Measurements from ENCODE around the gene SUCLA2.
A peak's percentile ranks its signal among the peaks of the same experiment; 100 is the strongest.
"Not testable (repeated sequence)": the region's sequence is repeated elsewhere in the genome, so short reads cannot be mapped to it uniquely, and the experiment has no call there.

The SUCLA2 gene

DNA sequence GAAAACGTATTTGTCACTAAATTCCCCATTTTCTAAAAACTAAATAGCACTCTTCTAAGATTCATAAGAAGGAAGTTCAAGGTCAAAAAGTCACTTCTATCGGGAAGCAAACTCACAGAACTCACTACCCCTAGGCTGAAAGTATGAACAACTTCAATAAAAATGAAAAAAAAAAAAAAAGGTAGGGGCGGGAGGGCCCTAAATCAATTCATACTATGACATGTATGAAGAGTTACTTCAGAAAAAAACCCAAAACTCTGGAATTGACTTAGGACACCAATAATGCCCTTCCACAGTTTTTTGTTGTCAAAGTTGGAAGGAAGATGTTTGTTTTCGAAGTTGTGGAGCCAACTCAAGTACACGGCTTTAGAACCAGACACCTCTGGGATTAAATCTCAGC lies 1.1 kb downstream of the SUCLA2 start:
- DNase-seq (ENCODE audit: low read depth, low spot score): no peak
- H3K27ac ChIP-seq: peak overlapping the region; percentile 92

DNA sequence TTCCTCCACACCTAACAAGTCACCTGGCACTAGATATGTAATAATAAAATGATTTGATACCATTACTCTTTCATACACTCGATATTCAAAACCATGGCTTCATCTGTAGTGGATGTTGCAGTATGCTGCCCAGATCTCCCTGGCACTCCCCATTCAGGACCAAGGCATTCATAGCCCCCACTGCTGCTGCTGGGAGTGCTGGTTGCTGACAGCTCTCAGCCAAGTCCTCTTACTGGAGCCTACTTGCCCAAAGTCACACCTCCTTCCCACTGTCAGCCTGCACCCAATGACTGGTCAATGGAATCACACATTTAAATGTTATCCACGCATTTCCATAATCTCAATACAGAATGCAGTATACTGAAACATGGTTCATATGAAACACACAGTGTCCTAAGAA lies 3.7 kb downstream of the SUCLA2 start:
- no peak overlapping the region for H3K27ac ChIP-seq
- no peak for DNase-seq (ENCODE audit: low read depth, low spot score)

DNA sequence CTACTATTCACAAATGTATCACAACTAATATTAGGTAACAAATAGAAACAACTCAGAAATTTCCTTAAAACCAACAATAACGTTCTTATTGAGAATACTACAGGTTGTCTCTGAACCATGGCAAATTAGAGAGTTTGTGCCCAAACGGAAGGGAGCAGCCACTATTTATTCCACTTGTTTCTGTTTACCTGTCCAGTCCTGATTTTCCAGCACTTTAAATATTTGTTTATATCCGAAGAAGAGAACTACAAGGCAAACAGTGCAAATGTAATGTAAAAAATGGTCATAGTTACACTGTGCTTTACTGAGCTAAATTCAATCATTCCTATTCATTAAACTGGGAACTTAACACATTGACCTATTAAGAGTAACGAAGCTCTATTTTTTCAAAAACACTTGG lies 9.2 kb downstream of the SUCLA2 start:
- DNase-seq (ENCODE audit: low read depth, low spot score): no peak
- H3K27ac ChIP-seq: no peak overlapping the region

DNA sequence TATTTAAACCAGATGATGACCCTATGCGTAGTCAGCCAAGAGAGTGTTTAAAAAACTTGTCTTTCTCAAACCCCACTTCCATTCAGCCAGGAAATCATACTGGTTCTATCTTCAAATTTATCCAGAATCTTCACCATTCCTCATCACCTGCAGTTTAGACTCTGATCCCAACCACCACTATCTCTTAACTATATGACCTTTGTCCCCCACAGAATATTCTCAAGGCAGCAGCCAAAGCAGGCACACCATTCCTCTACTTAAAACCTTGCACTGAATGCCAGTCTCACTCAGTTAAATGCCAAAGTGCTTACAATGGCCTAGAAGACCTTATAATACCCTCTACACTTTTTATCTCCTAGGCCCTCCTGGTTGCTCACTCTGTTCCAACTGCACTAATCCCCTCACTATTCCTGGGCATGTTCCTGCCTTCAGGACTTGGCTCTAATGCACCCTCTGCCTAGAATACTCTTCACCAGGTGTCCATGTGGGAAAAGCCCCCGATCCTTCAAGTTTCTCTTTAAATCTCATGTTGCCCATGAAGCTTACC lies 10.1 kb downstream of the SUCLA2 start:
- H3K27ac ChIP-seq: no peak overlapping the region
- no peak for DNase-seq (ENCODE audit: low read depth, low spot score)

DNA sequence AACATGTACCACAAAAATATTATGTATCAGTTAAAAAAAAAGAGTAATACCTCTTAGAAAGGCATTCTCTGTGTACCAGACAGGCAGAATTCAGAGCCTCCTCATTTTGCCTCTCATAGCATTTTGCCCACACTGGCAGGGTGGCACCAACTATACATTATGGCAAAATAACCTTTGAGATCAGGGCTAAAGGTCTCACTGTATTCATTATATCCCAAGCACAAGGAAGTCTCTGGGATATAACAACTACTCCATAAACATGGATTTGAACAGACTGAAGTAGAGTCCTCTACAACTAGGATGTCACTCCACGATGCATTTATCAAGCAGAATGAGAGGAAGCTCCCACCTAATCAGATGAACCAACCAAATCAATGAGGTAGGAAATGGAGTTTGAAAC lies 10.6 kb downstream of the SUCLA2 start:
- no peak overlapping the region for H3K27ac ChIP-seq
- no peak for DNase-seq (ENCODE audit: low read depth, low spot score)

DNA sequence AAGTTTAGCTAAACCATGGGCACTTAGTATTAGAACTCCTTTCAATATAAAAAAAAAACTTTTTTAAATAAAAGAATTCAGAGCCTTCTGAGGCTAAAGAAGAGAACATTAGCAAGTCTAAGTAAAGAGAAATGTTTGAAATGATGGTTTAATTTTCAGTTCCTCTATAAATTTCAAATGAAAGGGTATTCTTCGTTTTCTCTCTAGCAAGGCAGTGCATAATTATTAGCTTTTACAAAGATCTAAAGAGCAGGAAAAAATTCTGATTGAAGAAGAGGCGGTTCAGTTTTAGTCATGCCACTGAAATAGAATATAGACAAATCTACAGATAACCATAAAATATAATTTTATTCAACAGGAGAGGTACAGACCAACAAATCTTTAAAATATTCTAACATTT lies 18.0 kb downstream of the SUCLA2 start:
- DNase-seq (ENCODE audit: low read depth, low spot score): no peak
- no peak overlapping the region for H3K27ac ChIP-seq

DNA sequence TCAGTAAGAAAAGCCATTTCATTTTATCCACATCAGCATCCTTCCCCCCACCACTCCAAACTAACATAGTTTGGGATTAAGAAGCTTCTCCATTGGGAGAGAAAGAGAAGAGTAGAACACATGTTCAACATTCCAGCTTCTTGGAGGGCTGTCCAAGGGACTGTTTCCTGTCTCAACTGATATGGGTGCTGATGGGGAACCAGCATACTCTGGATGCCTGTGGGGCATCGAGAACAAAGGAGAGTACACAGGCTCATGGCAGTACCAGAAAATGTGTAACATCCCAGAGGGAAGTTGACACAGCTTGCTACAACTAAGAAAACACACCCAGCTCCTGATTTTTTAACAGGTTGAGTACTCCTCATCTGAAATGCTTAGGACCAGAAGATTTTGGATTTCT lies 24.7 kb downstream of the SUCLA2 start:
- DNase-seq (ENCODE audit: low read depth, low spot score): no peak
- no peak overlapping the region for H3K27ac ChIP-seq

DNA sequence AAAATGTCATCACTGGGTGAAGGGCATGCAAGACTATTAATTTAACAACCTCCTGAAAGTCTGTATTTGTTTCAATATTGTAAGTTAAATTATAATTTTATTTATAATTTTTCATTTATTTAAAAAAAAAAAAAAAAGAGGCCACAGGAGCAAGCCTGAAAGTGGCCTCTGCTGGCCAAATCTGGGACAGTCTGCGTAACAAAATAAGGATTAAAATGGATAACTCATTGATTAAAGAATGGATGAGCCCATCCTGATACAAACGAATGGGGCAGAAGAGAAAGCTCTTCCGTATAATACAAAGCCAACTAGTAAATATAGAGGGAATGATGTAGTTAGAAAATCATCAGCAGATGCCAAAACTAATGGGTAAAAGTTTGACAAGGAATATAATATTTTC lies 36.2 kb downstream of the SUCLA2 start:
- no peak overlapping the region for H3K27ac ChIP-seq
- DNase-seq (ENCODE audit: low read depth, low spot score): no peak

DNA sequence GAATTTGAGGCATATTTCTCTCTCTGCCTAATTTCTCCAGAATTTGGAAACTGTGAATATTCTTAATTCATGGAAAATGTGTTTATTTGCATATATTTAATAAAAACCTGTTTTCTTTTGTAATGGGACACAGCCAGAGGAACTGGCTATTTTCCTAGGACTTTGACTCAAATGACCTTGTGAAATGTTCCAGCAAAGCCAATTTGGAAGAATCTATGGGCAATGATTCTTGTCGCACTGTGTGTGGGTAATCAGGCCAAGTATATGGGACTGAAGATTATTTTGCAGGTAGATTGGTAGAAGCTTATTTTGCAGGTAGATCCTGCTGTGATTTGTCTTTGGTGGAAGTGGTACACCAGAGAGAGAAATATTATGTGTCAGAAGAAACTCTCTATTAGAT lies 38.8 kb downstream of the SUCLA2 start:
- H3K27ac ChIP-seq: no peak overlapping the region
- no peak for DNase-seq (ENCODE audit: low read depth, low spot score)

DNA sequence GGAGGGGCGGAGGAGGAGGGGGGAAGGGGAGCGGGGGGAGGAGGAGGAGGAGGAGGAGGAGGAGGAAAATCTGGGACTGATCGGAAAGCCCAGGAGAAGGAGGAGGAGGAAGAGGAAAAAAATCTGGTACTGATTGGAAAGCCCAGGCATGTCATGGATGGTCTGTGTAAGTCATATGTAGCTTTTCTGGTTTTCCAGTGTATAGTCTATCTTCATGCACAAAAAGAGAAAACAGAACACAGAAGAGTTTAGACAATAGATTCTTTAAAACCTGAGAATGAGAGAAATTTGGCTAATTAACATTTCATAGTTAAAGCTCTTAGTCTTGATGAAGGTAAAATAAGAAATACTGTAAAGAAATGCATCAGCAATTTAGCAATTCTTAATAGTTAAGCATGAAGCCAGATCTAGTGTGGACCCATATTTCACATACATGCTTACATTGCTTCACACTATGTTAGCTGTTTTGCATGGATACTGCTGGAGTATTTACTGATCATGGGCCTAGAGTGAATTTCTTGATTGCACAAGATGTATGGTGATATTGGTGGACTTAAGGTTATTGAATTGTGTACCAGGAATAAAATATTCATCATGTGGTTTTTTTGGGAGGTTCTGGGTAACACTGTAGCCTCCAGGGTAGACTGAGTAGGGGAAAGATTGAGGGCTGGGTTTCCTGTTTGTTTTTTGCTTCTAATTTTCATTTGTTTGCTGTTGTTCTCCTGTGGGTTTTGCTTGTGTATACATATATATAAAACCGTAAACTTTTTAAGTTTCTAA lies 41.4 kb downstream of the SUCLA2 start:
- DNase-seq (ENCODE audit: low read depth, low spot score): no peak
- H3K27ac ChIP-seq: no peak overlapping the region

DNA sequence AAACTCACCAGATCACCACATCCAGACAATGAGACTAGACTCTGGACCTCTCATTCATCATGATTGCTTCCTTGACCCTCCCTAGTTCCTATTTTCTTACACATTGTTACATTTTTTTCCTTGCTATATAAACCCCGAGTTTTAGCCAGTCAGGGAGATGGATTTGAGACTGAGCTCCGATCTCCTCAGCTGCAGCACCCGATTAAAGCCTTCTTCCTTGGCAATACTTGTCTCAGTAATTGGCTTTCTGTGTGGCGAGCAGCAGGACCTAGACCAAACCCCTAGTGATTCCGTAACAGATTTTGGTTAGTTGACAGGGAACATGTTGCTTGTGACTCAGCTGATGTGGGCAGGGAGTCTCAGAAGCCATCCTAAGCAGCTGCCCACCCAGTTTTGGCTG lies 44.0 kb downstream of the SUCLA2 start:
- no peak for DNase-seq (ENCODE audit: low read depth, low spot score)

DNA sequence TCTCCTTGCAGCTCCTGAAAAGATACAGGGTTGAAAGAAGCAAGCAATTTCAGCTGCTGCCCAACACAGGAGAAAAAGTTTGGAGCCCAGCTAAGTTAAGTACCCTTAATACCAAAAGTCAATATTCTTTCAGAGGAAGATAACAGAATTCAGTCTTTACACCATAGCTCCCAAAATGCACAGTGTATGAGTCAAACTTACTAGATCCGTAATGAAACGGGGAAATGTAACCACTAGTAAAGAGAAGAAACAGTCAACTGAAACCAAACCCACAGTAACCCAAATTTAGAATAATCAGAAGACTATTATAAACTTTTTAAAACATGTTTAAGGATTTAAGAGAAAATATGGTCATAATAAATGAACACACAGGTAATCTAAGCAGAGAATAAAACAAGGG lies 45.2 kb downstream of the SUCLA2 start:
- H3K27ac ChIP-seq: no peak overlapping the region
- no peak for DNase-seq (ENCODE audit: low read depth, low spot score)

More for the DNA sequence above, 44.0 kb downstream of the SUCLA2 start:
- H3K27ac ChIP-seq: no peak overlapping the region

DNA sequence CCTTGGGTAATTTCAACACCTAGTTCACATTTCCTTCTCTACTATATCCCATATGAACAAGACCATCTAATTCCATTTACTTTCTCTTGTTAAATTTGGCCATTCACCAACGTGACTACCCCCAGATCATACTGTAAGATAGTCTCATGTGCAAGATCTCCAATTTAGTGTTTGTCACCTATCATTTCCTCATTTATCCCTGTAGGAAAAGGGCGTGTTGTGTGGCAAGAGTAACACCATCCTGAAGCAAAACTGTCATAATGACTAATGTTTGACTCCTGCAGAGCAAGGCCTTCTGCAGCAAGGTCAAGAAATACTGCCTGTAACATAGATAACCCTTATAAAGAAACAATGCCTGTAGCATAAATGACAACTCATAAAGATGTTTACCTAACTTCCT lies 51.3 kb downstream of the SUCLA2 start:
- no peak for DNase-seq (ENCODE audit: low read depth, low spot score)
- H3K27ac ChIP-seq: no peak overlapping the region

DNA sequence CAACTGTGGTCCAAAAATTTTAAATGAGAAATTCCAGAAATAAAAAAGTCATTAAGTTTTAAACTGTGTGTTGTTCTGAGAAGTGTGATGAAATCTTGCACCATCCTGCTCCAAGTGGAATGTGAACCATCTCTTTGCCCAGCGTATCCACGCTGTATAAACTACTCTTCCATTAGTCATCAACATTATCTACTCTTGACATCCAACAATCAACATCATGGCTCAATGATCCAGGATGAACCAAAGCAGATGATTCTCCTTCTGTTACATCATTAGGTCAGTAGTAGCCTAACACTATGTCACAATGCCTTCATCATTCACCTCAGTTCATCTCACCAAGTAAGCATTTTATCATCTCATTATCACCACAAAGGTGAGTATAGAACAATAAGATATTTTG lies 55.3 kb downstream of the SUCLA2 start:
- H3K27ac ChIP-seq: peak overlapping the region; percentile 52

DNA sequence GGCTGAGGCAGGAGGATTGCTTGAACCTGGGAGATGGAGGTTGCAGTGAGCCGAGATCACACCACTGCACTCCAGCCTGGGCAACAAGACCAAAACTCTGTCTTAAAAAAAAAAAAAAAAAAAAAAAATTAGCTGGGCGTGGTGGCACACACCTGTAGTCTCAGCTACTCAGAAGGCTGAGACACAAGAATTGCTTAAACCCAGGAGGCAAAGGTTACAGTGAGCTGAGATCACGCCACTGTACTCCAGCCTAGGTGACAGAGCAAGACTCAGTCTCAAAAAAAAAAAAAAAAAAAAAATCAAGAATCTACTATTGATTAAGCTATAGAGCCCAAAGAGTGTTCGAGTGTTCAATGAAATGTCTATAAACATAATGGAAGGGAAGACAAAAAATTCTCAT lies 55.9 kb downstream of the SUCLA2 start:
- peak overlapping the region; percentile 52 for H3K27ac ChIP-seq
- not testable (repeated sequence) for DNase-seq (ENCODE audit: low read depth, low spot score)

More for the DNA sequence above, 55.3 kb downstream of the SUCLA2 start:
- no peak for DNase-seq (ENCODE audit: low read depth, low spot score)

DNA sequence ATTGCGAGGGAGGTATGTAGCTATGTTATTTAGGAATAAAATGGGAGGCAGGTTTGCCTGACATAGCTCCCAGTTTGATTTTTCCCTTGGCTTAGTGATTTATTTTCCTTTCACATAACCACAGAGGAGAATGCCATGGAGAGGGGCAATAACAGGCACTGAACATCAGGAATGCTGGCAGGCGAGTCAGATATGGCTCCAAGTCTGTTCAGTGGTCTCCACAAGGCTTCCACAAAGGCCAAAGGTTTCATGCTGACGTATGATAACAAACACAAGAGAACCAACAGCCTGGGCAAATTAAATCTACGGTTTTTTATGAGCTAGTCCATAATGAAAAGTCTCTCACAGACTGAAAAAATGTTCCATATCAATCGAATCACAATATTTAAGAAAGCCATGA lies 66.7 kb downstream of the SUCLA2 start:
- no peak overlapping the region for H3K27ac ChIP-seq

DNA sequence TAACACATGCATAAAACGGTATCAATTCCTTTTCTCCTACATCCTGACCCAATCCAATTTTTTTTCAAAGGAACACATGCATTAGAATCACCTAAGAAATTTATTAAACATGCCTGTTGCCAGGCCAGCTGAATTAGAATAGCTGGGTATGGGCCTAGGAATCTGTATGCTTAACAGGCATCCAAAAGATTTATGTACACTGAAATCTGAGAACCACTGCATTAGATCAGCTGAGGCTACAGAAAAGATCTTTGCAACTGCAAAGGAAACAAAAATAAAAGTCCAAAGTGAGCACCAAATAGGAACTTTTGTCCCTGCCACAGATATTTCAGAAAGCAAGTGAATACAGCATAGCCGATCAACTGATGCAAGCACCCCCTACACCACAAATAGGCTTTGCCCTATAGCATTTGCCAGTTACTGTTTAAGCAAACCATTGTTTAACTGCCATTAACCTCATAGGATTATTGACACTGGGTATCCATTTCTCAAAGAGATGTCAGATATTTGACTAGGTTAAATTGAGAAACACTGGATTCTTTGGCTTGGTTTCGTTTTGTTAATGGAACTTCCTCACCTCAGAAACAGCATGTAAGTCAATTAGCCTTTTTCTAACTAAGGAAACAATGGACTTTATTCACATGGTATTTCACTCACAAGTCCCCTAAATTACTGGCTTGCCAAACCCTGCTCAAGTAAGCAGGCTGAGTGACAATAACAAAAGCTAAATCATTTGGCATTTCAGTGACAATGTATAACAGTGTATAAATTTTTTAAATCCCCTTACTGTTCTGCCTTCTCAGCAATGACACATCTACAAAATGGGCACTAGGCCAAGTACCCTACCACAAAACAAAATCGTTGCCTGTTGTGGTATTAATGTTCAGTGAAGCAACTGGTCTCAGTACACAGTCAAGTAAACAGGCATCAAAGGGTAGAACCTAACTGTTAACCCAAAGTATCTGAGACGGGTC lies 67.8 kb downstream of the SUCLA2 start:
- H3K27ac ChIP-seq: no peak overlapping the region
- no peak for DNase-seq (ENCODE audit: low read depth, low spot score)

More for the DNA sequence above, 66.7 kb downstream of the SUCLA2 start:
- no peak for DNase-seq (ENCODE audit: low read depth, low spot score)

DNA sequence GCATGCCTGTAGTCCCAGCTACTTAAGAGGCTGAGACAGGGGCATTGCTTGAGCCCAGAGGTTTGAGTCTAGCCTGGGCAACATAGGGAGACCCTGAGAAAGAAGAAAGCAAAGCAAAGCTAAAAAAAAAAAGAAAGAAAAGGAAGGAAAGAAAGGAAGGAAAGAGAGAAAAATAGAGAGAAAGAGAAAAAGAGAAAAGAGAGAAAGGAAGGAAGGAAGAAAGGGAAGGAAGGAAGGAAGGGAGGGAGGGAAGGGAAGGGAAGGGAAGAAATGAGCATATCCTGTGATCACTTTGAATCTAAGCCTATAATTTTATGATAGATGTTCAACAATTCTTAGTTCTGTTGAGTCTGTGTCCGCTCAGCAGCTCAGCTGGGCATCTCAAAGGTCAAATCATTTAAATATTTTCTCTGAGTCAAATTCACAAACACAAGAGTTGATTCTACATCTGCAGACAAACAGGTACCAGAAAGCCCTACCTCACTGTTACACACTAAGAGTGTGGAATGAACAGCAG lies 70.4 kb downstream of the SUCLA2 start:
- H3K27ac ChIP-seq: no peak overlapping the region
- DNase-seq (ENCODE audit: low read depth, low spot score): no peak

DNA sequence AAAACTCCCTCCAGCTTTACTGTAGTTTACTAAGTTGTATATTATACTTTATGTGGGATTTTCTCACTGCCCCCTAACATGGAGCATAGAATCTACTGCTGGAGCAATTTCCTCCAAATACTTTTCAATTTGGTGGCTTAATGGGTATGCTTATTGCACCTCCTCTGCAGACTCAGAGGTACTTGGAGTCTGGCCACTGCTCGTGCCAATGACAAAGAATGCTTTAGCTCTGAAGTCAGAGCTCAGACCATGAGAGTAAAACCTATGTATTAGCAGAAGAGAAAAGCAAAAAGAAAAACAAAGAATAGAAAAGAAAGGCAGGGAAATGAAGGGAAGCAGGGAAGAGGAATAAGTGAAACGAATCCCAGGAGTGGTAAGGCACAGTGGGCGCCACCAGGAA lies 71.9 kb downstream of the SUCLA2 start:
- H3K27ac ChIP-seq: no peak overlapping the region
- DNase-seq (ENCODE audit: low read depth, low spot score): no peak

DNA sequence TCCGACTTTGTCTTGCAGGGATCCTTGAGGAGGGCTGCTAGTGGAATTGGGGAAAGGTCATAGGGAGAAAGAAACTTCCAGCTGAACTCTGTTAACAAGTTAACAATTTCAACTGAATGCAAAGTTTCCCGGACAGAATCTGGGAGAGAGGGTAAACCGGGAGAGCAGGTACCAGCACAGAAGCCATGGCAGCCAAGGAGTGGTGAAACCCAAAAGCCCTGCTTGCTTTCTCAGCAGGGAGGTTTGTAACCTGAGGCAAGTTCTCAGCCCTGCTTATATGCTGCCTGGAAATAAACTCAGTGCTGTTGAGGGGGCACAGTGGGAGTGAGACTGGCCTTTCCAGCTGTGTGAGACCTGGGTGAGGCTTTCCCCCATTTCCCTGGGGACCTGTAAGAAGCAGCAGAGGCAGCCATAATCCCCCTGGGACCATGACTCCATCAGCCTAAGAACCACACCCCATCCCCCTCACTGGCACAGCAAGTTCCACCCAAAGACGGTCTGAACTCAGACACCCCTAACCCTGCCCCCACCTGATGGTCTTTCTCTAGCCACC lies 84.0 kb downstream of the SUCLA2 start:
- H3K27ac ChIP-seq: no peak overlapping the region
- DNase-seq (ENCODE audit: low read depth, low spot score): no peak

All from epithelial cell of prostate (primary cell).